A549 (cell line): ENCODE measurements around the gene COQ9. TPM values are rescaled to one million over a fixed set of nuclear protein-coding genes. Genes with fewer than 3 reads are reported as not detected.

ENCODE experiments used
- ATAC-seq, 2 experiments: fragments of 200-7000 bp in 1 of 2; fragments of >200 bp in 1 of 2; cut with Nextera tagmentation in 1 of 2; cut with Tn5 transposase in 1 of 2; 3 replicates each; pipeline versions ENCODE4 v1.8.0 to v1.9.1; 2018 to 2020; ENCODE audit warnings: mild to moderate bottlenecking in 1 of 2, moderate library complexity in 1 of 2
- CTCF ChIA-PET: fragments of 300-600 bp; sonication (Branson Sonifier 250); formaldehyde crosslinking; extraction: SDS; loops from one replicate; lab custom pipeline; 2021; ENCODE audit warnings: antibody characterized with exemption, inconsistent platforms; lab: Yijun Ruan, JAX
- POLR2A ChIA-PET: fragments of 350-600 bp; formaldehyde crosslinking; extraction: SDS; loops from one replicate; lab custom pipeline; 2021; ENCODE audit warnings: antibody characterized with exemption, inconsistent platforms; lab: Yijun Ruan, JAX
- DNase-seq, 2 experiments: peaks; one replicate each; pipeline versions ENCODE4 v3.0.0 to v3.0.0-alpha.2; 2011 to 2016; ENCODE audit warnings: low read depth in 1 of 2, low spot score in 1 of 2
- FAIRE-seq: peaks from 2 replicates; lab custom pipeline; 2011; peaks lifted over from hg19 to GRCh38; lab: Jason Lieb, UNC
- H3K27ac ChIP-seq, 2 experiments: fragments of >200 bp; sonication (Bioruptor Twin); formaldehyde crosslinking; 3 replicates each; pipeline ENCODE4 v1.5.1; 2016 to 2017
- H3K4me1 ChIP-seq: fragments of >200 bp; sonication (Bioruptor Twin); formaldehyde crosslinking; 3 replicates; pipeline ENCODE4 v1.6.1; 2016
- H3K4me2 ChIP-seq: fragments of >200 bp; sonication (Bioruptor Twin); formaldehyde crosslinking; 3 replicates; pipeline ENCODE4 v1.6.1; 2016
- H3K4me3 ChIP-seq: fragments of >200 bp; sonication (Bioruptor Twin); formaldehyde crosslinking; 3 replicates; pipeline ENCODE4 v1.5.1; 2016
- H3K9me3 ChIP-seq: fragments of >200 bp; sonication (Bioruptor Twin); formaldehyde crosslinking; 3 replicates; pipeline ENCODE4 v1.6.1; 2016
- BHLHE40 ChIP-seq: IDR thresholded peaks from 2 replicates; pipeline ENCODE4 v1.6.1; 2012; ENCODE audit warnings: low read depth, low read length, inconsistent platforms
- CEBPB ChIP-seq, 2 experiments: fragments of >200 bp in 1 of 2; sonication (Bioruptor Twin) in 1 of 2; formaldehyde crosslinking in 1 of 2; IDR thresholded peaks; 2 replicates each; pipeline ENCODE4 v1.6.1; 2012 to 2016
- CHD2 ChIP-seq: fragments of 150-350 bp; IDR thresholded peaks from 2 replicates; pipeline ENCODE4 v1.6.1; 2014; ENCODE audit warnings: low read length; ENCODE audit not compliant: partially characterized antibody
- EHF ChIP-seq: fragments of 250-450 bp; sonication (Bioruptor Pico); IDR thresholded peaks from 2 replicates; pipeline ENCODE4 v1.5.0; 2020; ENCODE audit warnings: mild to moderate bottlenecking
- FOXS1 ChIP-seq: fragments of 250-450 bp; sonication (Bioruptor Pico); IDR thresholded peaks from 2 replicates; pipeline ENCODE4 v1.5.0; 2020; ENCODE audit warnings: mild to moderate bottlenecking, moderate library complexity
- GATA3 ChIP-seq: IDR thresholded peaks from 2 replicates; pipeline ENCODE4 v1.6.1; 2012; ENCODE audit warnings: borderline replicate concordance
- JUN ChIP-seq, 2 experiments: fragments of >200 bp; sonication (Bioruptor Twin); formaldehyde crosslinking; IDR thresholded peaks; 2 replicates in 1 of 2; 3 replicates in 1 of 2; pipeline ENCODE4 v1.6.1; 2016 to 2017
- JUNB ChIP-seq: fragments of >200 bp; sonication (Bioruptor Twin); formaldehyde crosslinking; IDR thresholded peaks from 2 replicates; pipeline ENCODE4 v1.6.1; 2016
- MYC ChIP-seq: IDR thresholded peaks from 2 replicates; pipeline ENCODE4 v1.6.1; 2012; ENCODE audit warnings: mild to moderate bottlenecking, inconsistent platforms, low read length, improper control_type of control experiment, borderline replicate concordance
- POLR2A ChIP-seq: IDR thresholded peaks from 2 replicates; pipeline ENCODE4 v1.6.1; 2012; ENCODE audit warnings: mild to moderate bottlenecking, low read length
- POLR2AphosphoS2 ChIP-seq: conservative IDR thresholded peaks from 2 replicates; pipeline ENCODE4 v1.6.1; 2012; ENCODE audit warnings: low read length, improper control_type of control experiment, inconsistent platforms
- RFX5 ChIP-seq: fragments of 450-650 bp; IDR thresholded peaks from 2 replicates; pipeline ENCODE4 v1.7.1; 2014; ENCODE audit warnings: antibody characterized with exemption, mild to moderate bottlenecking, moderate library complexity
- SREBF2 ChIP-seq: fragments of 450-650 bp; IDR thresholded peaks from 2 replicates; pipeline ENCODE4 v1.6.1; 2014; ENCODE audit warnings: mild to moderate bottlenecking, moderate library complexity
- ZC3H11A ChIP-seq: fragments of 450-650 bp; IDR thresholded peaks from 2 replicates; pipeline ENCODE4 v1.6.1; 2014; ENCODE audit warnings: antibody characterized with exemption, mild to moderate bottlenecking
- ZNF302 ChIP-seq: fragments of 250-450 bp; sonication (Bioruptor Pico); IDR thresholded peaks from 2 replicates; pipeline ENCODE4 v1.9.0; 2021; ENCODE audit warnings: inconsistent platforms, mild to moderate bottlenecking, moderate library complexity
- ZSCAN20 ChIP-seq: fragments of 250-450 bp; sonication (Bioruptor Pico); IDR thresholded peaks from 2 replicates; pipeline ENCODE4 v1.8.0; 2022; ENCODE audit warnings: mild to moderate bottlenecking, moderate library complexity
- WGBS: methylation state at CpG from one replicate; pipeline ENCODE4 v1.1.6; 2017; ENCODE audit errors: missing lambda C conversion rate; 5-methylcytosine and 5-hydroxymethylcytosine counted together
- polyA plus RNA-seq, 4 experiments: library from polyadenylated mRNA; depleted of rRNA in 3 of 4; stranded (reverse); fragments of >200 nt; fragmentation: RNase III in 1 of 4; extraction: RNeasy Plus Mini Kit Qiagen cat#74134 plus additional on column Dnase treatment in 1 of 4; gene quantifications; 2 replicates in 3 of 4; 3 replicates in 1 of 4; pipeline ENCODE4 v1.2.3, GENCODE V29; 2011 to 2017
- TF ChIP-seq, protein P1 (sequence below): fragments of 450-650 bp; IDR thresholded peaks from 2 replicates; pipeline ENCODE4 v1.6.1; 2014; ENCODE audit warnings: antibody characterized with exemption
- TF ChIP-seq, protein P2 (sequence below): IDR thresholded peaks from 2 replicates; pipeline ENCODE4 v1.6.1; 2012
- TF ChIP-seq, protein P3 (sequence below): fragments of >200 bp; sonication (Bioruptor Twin); formaldehyde crosslinking; IDR thresholded peaks from 3 replicates; pipeline ENCODE4 v1.6.1; 2016

The COQ9 gene
- polyA plus RNA-seq, 2 of the 4 experiments (the other 2 are of a cell fraction), result 47.2 to 109 TPM

DNA sequence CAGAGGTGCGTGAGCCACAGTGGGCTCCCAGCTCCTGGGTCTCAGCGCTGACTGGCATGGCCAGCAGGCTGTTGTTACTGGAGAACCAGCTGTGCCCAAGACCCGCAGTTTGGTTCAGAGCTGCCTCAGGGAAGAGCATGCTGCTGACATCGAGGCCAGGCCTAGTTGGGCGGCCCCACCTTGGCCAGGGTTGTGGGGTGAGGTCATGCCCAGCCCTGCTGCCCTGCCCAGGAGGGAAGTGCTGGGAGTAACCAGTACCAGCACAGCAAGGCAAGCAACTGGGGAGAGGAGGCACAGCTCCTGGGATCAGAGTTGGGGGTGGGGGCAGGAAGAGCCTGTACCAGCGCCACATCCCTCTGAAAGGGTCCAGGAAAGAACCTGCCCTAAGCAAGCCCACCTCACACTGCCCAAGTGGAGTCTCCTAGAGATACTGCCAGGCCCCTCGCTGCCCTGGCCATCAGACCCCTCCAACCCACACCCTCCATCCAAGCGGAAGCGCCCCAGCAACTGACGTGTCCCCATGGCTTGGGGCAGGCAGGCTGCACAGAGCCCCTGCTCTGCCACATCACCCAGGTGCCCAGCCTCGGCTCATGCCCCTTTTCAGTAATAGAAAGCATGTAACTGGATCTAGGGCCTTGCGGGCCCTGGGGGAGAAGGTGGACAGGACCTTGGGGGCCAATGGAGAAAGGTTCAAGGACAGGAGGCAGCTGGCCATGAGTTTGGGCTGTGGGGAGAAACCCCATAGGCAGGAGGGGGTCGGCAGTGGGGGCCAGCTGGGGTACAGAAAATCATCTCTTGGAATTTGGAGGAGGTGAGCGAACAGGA lies 38.0 kb downstream of the COQ9 start:
- TF ChIP-seq, protein P1, sequence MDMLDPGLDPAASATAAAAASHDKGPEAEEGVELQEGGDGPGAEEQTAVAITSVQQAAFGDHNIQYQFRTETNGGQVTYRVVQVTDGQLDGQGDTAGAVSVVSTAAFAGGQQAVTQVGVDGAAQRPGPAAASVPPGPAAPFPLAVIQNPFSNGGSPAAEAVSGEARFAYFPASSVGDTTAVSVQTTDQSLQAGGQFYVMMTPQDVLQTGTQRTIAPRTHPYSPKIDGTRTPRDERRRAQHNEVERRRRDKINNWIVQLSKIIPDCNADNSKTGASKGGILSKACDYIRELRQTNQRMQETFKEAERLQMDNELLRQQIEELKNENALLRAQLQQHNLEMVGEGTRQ, result no peak
- no peak for TF ChIP-seq ZNF302 (CRISPR knock-in tag)
- TF ChIP-seq POLR2AphosphoS2, result no peak
- TF ChIP-seq ZSCAN20, result no peak
- TF ChIP-seq CHD2, result no peak
- TF ChIP-seq RFX5, result no peak
- H3K4me3 ChIP-seq, result peak overlapping the region; percentile 100
- H3K4me2 ChIP-seq, result peak overlapping the region; percentile 100
- WGBS, result 60% methylated on average over 9 of the region's 14 CpGs
- H3K27ac ChIP-seq, result peak overlapping the region; percentile 94 to 98
- DNase-seq (no peak), ATAC-seq (no peak; a peak in 1 of 6 replicates), FAIRE-seq (no peak)
- H3K9me3 ChIP-seq, result no peaks in the 10 kb centered on the region
- ChIA-PET POLR2A (interaction anchor here (0.7 to 1.8 kb wide), 2 partner anchors 23 to 44 kb away, joined by 3 to 6 read pairs; partner anchors contain the start of gene POLR2C), CTCF (interaction anchor here (0.7 to 8.9 kb wide), 10 partner anchors 9 to 69 kb away, joined by 3 to 70 read pairs (median 4); partner anchors contain the start of genes CIAPIN1 and POLR2C)
- H3K4me1 ChIP-seq, result peaks cover 53% of the 10 kb centered on the region

DNA sequence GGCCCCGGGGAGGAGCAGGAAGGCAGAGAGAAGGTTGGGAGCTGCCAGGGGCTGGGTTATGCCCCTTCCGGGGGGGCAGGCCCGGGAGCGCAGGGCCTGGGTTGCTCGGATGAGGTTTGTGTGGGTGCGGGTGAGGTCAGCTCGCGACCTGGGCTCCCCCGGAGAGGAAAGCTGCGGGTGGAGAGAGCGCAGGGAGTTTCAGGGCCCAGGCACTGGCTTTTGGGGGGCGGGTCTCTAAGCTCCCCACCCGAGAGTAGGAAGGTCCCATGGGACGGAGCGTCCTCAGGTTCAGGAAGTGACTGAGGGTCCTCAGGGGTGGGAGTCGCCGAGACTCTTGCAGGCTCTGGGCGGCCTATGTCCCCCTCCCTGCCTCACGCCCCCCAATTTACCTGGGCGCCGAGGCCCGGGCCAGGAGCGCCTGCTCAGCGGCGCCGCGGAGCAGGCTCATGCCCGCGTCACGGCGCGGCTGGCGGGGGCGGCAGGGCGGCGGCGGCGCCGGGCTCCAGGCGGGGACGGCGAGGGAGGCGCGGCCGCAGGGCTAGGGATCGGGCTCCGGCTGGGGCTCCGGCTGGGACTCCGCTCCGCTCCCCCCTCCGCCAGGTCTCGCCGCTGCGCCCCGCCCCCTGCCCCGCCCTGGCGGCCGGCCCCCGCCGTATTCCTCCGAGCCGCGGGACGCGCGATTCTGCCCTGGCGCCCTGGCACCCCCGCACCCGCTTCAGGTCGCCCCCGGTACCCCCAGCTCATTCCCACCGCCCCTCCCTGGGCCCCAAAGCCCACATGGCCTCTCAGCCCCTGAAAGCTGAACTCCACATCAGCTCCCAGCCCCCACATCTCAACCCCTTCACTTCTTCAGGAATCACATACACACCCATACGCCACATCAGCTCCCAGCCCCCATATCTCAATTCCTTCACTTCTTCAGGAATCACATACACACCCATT lies 38.9 kb downstream of the COQ9 start, which contains the start of gene DOK4:
Gene DOK4, minus strand, starts transcription at position 578 of the 942 bp plus-strand sequence. CDS start 6,986 bp downstream, outside the sequence.
- peak within 1 kb of the TSS; percentile 94 to 98 for H3K27ac ChIP-seq
- peaks cover 45% of the 10 kb centered on the region for H3K4me1 ChIP-seq
- WGBS, result 3% methylated on average over 36 of the region's 73 CpGs
- TF ChIP-seq CEBPB (IDR thresholded peaks at IDR 0.05) (no peak), POLR2A (peak; percentile 66), JUN (IDR thresholded peaks at IDR 0.05) (peak in 1 of 2 experiments; percentile 41; a peak in 2 of 5 replicates)
- H3K4me2 ChIP-seq, result peak within 1 kb of the TSS; percentile 100
- FAIRE-seq, result no peak
- DNase-seq, result peak; percentile 47 to 89
- peak; percentile 94 to 96 for ATAC-seq
- POLR2A ChIA-PET, result interaction anchor here (0.7 to 2.0 kb wide), 3 partner anchors 14 to 45 kb away, joined by 3 to 7 read pairs (median 6); partner anchors contain the start of gene POLR2C
- peak within 1 kb of the TSS; percentile 100 for H3K4me3 ChIP-seq
- CTCF ChIA-PET, result interaction anchor here (1.0 to 8.9 kb wide), 10 partner anchors 9 to 70 kb away, joined by 3 to 70 read pairs (median 4); partner anchors contain the start of gene POLR2C
- no peaks in the 10 kb centered on the region for H3K9me3 ChIP-seq

DNA sequence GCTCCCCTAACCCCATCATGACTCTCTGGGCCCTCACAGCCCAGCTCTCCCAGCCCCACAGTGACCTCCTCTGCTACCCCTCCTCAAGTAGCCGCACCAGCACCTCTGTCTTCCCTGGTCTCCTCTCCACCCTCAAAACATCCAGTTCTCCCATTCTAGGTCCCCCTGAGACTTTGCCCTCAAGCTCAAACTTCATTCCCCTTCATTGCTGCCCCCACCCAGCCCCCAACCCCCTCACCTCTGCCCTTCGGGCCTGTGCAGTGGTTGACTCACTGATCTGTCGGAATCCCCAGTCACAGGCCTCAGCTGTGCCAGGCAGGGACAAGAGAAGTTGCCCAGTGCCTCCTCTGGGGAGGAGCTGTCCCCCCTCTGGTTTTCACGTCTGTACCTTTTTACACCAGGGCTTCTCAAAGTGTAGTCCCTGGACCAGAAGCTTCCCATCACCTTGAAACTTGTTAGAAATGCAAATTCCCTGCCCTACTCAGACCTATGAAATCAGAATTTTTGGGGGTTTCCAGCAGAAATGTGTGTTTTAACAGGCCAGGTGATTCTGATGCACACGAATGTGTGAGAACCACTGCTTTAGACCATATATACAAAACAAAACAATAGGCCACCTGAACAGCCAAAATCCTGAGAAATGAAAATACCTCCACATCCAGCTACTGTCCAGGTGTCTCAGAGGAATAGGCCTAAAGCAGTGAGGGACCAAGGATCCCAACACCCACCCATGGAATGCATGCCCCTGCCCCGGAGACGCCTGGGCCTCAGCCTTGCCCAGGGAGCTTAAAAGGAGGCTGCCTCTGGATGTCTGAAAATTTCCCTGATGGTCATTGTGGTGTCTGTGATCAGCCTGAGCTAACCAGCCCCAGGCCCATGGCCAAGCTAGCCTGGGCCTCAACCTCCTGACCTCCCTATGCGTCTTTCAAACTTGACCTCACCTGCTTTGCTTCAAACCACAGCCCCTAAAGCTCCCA lies 39.9 kb downstream of the COQ9 start:
- Histone ChIP-seq H3K4me3 (no peak overlapping the region; the same call in 2 of the 3 replicates), H3K9me3 (no peaks in the 10 kb centered on the region), H3K27ac (peak overlapping the region; percentile 94 to 98), H3K4me1 (peaks cover 41% of the 10 kb centered on the region), H3K4me2 (peak overlapping the region; percentile 100)
- peak; percentile 5 to 43; a peak in 3 of 6 replicates for ATAC-seq
- DNase-seq, result no peak
- ChIA-PET POLR2A (interaction anchor here (0.7 to 2.0 kb wide), 2 partner anchors 14 to 32 kb away, joined by 5 to 7 read pairs; no protein-coding TSS in a partner anchor), CTCF (interaction anchor here (1.0 to 8.9 kb wide), 12 partner anchors 8 to 71 kb away, joined by 3 to 70 read pairs (median 4); partner anchors contain the start of genes CIAPIN1, COQ9 and POLR2C)
- TF ChIP-seq ZC3H11A, result no peak
- no peak for FAIRE-seq
- WGBS, result 59% methylated on average over 8 of the region's 8 CpGs

DNA sequence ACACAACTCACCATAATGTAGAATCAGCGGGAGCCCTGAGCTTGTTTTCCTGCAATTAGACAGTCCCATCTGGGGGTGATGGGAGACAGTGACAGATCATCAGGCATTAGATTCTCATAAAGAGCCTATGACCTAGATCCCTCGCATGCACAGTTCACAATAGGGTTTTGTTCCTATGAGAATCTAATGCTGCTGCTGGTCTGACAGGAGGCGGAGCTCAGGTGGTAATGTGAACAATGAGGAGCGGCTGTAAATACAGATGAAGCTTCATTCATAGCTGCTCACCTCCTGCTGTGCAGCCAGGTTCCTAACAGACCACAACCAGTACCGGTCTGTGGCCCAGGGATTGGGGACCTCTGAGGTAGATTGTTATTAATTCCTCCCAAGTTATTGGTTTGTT lies 42.0 kb downstream of the COQ9 start:
- 86% methylated on average over 5 of the region's 5 CpGs for WGBS
- FAIRE-seq (no peak), DNase-seq (no peak)
- TF ChIP-seq BHLHE40 (no peak), JUN (IDR thresholded peaks at IDR 0.05) (no peak), MYC (no peak), SREBF2 (no peak), FOXS1 (no peak), EHF (CRISPR knock-in tag) (no peak), GATA3 (no peak), JUNB (no peak)
- TF ChIP-seq, protein P2, sequence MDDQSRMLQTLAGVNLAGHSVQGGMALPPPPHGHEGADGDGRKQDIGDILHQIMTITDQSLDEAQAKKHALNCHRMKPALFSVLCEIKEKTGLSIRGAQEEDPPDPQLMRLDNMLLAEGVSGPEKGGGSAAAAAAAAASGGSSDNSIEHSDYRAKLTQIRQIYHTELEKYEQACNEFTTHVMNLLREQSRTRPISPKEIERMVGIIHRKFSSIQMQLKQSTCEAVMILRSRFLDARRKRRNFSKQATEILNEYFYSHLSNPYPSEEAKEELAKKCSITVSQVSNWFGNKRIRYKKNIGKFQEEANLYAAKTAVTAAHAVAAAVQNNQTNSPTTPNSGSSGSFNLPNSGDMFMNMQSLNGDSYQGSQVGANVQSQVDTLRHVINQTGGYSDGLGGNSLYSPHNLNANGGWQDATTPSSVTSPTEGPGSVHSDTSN, result no peak
- TF ChIP-seq, protein P3, sequence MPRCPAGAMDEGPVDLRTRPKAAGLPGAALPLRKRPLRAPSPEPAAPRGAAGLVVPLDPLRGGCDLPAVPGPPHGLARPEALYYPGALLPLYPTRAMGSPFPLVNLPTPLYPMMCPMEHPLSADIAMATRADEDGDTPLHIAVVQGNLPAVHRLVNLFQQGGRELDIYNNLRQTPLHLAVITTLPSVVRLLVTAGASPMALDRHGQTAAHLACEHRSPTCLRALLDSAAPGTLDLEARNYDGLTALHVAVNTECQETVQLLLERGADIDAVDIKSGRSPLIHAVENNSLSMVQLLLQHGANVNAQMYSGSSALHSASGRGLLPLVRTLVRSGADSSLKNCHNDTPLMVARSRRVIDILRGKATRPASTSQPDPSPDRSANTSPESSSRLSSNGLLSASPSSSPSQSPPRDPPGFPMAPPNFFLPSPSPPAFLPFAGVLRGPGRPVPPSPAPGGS, result no peak

More for the DNA sequence above, 42.0 kb downstream of the COQ9 start:
- POLR2A ChIA-PET, result interaction anchor here (1.2 kb wide), 1 partner anchor 9 kb away, joined by 3 read pairs; no protein-coding TSS in a partner anchor
- no peak for ATAC-seq
- H3K9me3 ChIP-seq, result no peaks in the 10 kb centered on the region
- H3K4me2 ChIP-seq, result no peak overlapping the region
- H3K27ac ChIP-seq, result no peak overlapping the region
- H3K4me3 ChIP-seq, result no peak overlapping the region
- H3K4me1 ChIP-seq, result peaks cover 23% of the 10 kb centered on the region
- CTCF ChIA-PET, result interaction anchor here (0.6 to 8.9 kb wide), 4 partner anchors 13 to 92 kb away, joined by 4 to 70 read pairs (median 35); no protein-coding TSS in a partner anchor
